ENCODE results near the gene ZNF331. TPM values are rescaled to one million over a fixed set of nuclear protein-coding genes. Genes with fewer than 3 reads are reported as not detected.

The ZNF331 gene
- total and polyA plus RNA-seq, 8 donors: 2.9 to 67.2 (median 12.6) TPM

DNA sequence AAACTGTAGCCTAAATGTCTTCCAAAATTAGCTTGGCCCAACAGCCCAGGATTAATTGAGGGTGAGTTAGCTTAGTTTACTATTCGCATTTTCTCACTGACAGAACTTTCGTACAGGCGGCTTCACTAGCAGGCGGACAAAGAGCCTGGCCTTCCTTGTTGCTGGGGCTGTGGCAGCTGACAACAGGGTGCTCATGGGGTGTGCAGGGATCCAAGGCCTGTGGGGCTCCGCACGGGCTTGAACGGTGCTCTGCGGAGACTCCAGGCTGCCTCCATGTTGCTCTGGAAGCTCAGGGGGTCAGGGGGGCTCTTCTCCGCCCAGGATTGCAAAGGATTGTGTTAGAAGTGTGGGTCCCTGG lies 57.5 kb downstream of the ZNF331 start:
- DNase-seq: no peak
- Histone ChIP-seq H3K27ac (no peak overlapping the region), H3K36me3 (no peaks in the 10 kb centered on the region), H3K27me3 (no peaks in the 10 kb centered on the region), H3K9me3 (peaks cover 0 to 37% (median 17%) of the 10 kb centered on the region in 4 donors), H3K4me1 (no peaks in the 10 kb centered on the region), H3K4me3 (no peak overlapping the region)
- WGBS, 5 donors: 51 to 74% (median 64%) methylated on average over 9 of the region's 9 CpGs
- intact Hi-C loops (cut with DNase I; ENCODE audit: low total_unique reads): no loop called here
- TF ChIP-seq, protein P1, sequence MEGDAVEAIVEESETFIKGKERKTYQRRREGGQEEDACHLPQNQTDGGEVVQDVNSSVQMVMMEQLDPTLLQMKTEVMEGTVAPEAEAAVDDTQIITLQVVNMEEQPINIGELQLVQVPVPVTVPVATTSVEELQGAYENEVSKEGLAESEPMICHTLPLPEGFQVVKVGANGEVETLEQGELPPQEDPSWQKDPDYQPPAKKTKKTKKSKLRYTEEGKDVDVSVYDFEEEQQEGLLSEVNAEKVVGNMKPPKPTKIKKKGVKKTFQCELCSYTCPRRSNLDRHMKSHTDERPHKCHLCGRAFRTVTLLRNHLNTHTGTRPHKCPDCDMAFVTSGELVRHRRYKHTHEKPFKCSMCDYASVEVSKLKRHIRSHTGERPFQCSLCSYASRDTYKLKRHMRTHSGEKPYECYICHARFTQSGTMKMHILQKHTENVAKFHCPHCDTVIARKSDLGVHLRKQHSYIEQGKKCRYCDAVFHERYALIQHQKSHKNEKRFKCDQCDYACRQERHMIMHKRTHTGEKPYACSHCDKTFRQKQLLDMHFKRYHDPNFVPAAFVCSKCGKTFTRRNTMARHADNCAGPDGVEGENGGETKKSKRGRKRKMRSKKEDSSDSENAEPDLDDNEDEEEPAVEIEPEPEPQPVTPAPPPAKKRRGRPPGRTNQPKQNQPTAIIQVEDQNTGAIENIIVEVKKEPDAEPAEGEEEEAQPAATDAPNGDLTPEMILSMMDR (IDR thresholded peaks at IDR 0.05): no peak
- TF ChIP-seq EP300 (IDR thresholded peaks at IDR 0.05) (no peak), POLR2AphosphoS5 (IDR thresholded peaks at IDR 0.05) (no peak), POLR2A (IDR thresholded peaks at IDR 0.05) (no peak)

DNA sequence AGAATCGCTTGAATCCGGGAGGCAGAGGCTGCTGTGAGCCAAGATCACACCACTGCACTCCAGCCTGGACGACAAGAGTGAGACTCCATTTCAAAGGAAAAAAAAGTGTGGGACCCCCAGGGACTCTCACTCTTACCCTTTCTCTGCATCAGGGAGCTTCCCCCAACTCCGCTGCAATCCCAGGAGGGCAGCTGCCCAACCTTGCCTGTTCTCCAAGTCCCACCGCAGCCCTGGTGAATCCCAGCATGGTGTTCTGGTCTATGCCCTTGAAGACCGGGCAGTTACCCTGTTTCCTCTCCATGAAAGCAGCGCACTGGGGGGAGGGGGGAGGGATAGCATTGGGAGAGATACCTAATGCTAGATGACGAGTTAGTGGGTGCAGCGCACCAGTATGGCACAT lies 58.1 kb downstream of the ZNF331 start:
- 68 to 85% (median 84%) methylated on average over 6 to 9 of the region's 9 CpGs for WGBS, 5 donors
- Histone ChIP-seq H3K4me3 (no peak overlapping the region), H3K27me3 (no peaks in the 10 kb centered on the region), H3K27ac (no peak overlapping the region), H3K36me3 (no peaks in the 10 kb centered on the region), H3K4me1 (no peaks in the 10 kb centered on the region), H3K9me3 (peaks cover 0 to 37% (median 17%) of the 10 kb centered on the region in 4 donors)
- intact Hi-C loops (cut with DNase I; ENCODE audit: low total_unique reads): no loop called here
- no peak for DNase-seq
- TF ChIP-seq EP300 (IDR thresholded peaks at IDR 0.05) (no peak), POLR2A (IDR thresholded peaks at IDR 0.05) (no peak), POLR2AphosphoS5 (IDR thresholded peaks at IDR 0.05) (no peak)
- TF ChIP-seq, protein P1 (IDR thresholded peaks at IDR 0.05): no peak

DNA sequence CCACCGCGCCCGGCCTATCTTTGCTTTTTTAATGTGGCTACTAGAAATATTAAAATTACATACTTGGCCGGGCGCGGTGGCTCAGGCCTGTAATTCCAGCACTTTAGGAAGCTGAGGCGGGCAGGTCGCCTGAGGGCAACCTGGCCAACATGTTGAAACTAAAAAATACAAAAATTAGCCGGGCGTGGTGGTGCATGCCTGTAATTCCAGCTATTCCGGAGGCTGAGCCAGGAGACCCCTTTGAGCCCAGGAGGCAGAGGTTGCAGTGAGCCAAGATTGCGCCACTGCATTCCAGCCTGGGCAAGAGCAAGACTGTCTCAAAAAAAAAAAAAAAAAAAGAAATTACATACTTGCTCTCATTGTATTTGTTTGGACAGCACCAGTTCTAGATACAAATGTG lies 59.1 kb downstream of the ZNF331 start:
- H3K4me3 ChIP-seq: no peak overlapping the region
- H3K27me3 ChIP-seq: no peaks in the 10 kb centered on the region
- no peak for TF ChIP-seq EP300 (IDR thresholded peaks at IDR 0.05)
- no peak for TF ChIP-seq POLR2AphosphoS5 (IDR thresholded peaks at IDR 0.05)
- TF ChIP-seq, protein P1 (IDR thresholded peaks at IDR 0.05): no peak
- TF ChIP-seq POLR2A (IDR thresholded peaks at IDR 0.05): no peak
- WGBS, 5 donors: 82 to 96% (median 88%) methylated on average over 12 of the region's 12 CpGs
- no peaks in the 10 kb centered on the region for H3K36me3 ChIP-seq
- no peak for DNase-seq
- no peaks in the 10 kb centered on the region for H3K4me1 ChIP-seq
- peaks cover 0 to 37% (median 17%) of the 10 kb centered on the region in 4 donors for H3K9me3 ChIP-seq
- H3K27ac ChIP-seq: no peak overlapping the region
- intact Hi-C loops (cut with DNase I; ENCODE audit: low total_unique reads): no loop called here

DNA sequence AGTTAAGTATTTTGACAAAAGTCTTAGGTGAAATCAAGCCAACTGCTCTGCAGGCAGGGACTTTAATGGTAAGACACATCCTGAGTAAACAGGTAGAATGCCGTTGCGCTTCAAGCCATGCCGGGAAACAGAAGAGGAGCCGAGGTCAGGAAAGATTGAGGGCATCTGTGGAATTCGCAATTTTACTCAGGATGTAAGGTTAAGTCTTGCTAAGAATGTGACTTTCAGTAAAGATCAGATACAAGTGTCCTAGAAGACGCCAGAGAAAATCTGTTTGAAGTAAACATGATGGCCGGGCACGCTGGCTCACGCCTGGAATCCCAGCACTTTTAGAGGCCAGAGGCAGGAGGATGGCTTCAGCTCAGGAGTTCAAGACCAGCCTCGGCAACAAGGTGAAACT lies 60.4 kb downstream of the ZNF331 start:
- peaks cover 0 to 34% (median 15%) of the 10 kb centered on the region in 4 donors for H3K9me3 ChIP-seq
- H3K27me3 ChIP-seq: no peaks in the 10 kb centered on the region
- H3K36me3 ChIP-seq: no peaks in the 10 kb centered on the region
- intact Hi-C loops (cut with DNase I; ENCODE audit: low total_unique reads): no loop called here
- H3K4me3 ChIP-seq: no peak overlapping the region
- DNase-seq: no peak
- no peak overlapping the region for H3K27ac ChIP-seq
- 57 to 69% (median 64%) methylated on average over 10 of the region's 10 CpGs for WGBS, 5 donors
- TF ChIP-seq POLR2A (IDR thresholded peaks at IDR 0.05) (no peak), POLR2AphosphoS5 (IDR thresholded peaks at IDR 0.05) (no peak), EP300 (IDR thresholded peaks at IDR 0.05) (no peak)
- TF ChIP-seq, protein P1 (IDR thresholded peaks at IDR 0.05): no peak
- H3K4me1 ChIP-seq: no peaks in the 10 kb centered on the region

All from stomach (tissue), 9 donors.